CD4-positive, alpha-beta T cell (primary cell): ENCODE results near the gene CASS4. TPM values are rescaled to one million over a fixed set of nuclear protein-coding genes. Genes with fewer than 3 reads are reported as not detected.

Experiments used
- ATAC-seq: fragments of 200-7000 bp; cut with Tn5 transposase; one replicate; pipeline ENCODE4 v1.10.0; 2022; ENCODE audit warnings: mild to moderate bottlenecking; ENCODE audit not compliant: poor library complexity
- CTCF ChIA-PET: fragments of 350-600 bp; sonication (Branson Sonifier 250); formaldehyde crosslinking; loops from one replicate; lab custom pipeline; 2021; ENCODE audit warnings: antibody characterized with exemption, inconsistent platforms; lab: Charles Lee
- POLR2A ChIA-PET: fragments of 350-600 bp; sonication (Branson Sonifier 250); formaldehyde crosslinking; loops from one replicate; lab custom pipeline; 2021; ENCODE audit warnings: antibody characterized with exemption, inconsistent platforms; lab: Charles Lee
- DNase-seq, 14 experiments: peaks; one replicate each; pipeline ENCODE4 v3.0.0-alpha.2; 2013 to 2020; ENCODE audit warnings: mixed read lengths in 2 of 14
- H3K27ac ChIP-seq, 2 donors: one replicate each; pipeline versions ENCODE4 v1.5.1 to v1.7.0; 2013; ENCODE audit warnings: low read length in 2 of 2, low read depth in 1 of 2, mild to moderate bottlenecking in 1 of 2
- H3K27me3 ChIP-seq, 2 experiments: 1 replicate in 1 of 2; 2 replicates in 1 of 2; pipeline versions ENCODE4 v1.6.1 to v1.7.0; 2013; ENCODE audit warnings: low read length in 2 of 2, control low read depth in 1 of 2, mild to moderate bottlenecking in 1 of 2, moderate library complexity in 1 of 2; ENCODE audit not compliant: insufficient read depth in 2 of 2, control insufficient read depth in 1 of 2
- H3K36me3 ChIP-seq: one replicate; pipeline ENCODE4 v1.6.1; 2013; ENCODE audit warnings: low read length, control low read depth; ENCODE audit not compliant: insufficient read depth
- H3K4me1 ChIP-seq: one replicate; pipeline ENCODE4 v1.6.1; 2013; ENCODE audit warnings: low read length, control low read depth; ENCODE audit not compliant: insufficient read depth
- H3K4me3 ChIP-seq: one replicate; pipeline ENCODE4 v1.5.1; 2013; ENCODE audit warnings: mild to moderate bottlenecking, low read length, moderate library complexity
- H3K9me3 ChIP-seq, 2 experiments: 1 replicate in 1 of 2; 2 replicates in 1 of 2; pipeline versions ENCODE4 v1.6.1 to v1.7.0; 2013; ENCODE audit warnings: low read length in 2 of 2, mild to moderate bottlenecking in 2 of 2, control low read depth in 1 of 2, moderate library complexity in 1 of 2; ENCODE audit not compliant: control insufficient read depth in 1 of 2, insufficient read depth in 1 of 2
- H3K27ac Mint-ChIP-seq: one replicate; pipeline ENCODE4 v1.8.0; 2020; ENCODE audit warnings: mixed read lengths
- H3K27me3 Mint-ChIP-seq: one replicate; pipeline ENCODE4 v1.8.0; 2021; ENCODE audit warnings: mixed read lengths
- H3K36me3 Mint-ChIP-seq: one replicate; pipeline ENCODE4 v1.8.0; 2021; ENCODE audit warnings: low read depth, mixed read lengths
- H3K4me1 Mint-ChIP-seq: one replicate; pipeline ENCODE4 v1.8.0; 2021; ENCODE audit warnings: low read depth, mixed read lengths
- H3K4me3 Mint-ChIP-seq: one replicate; pipeline ENCODE4 v1.8.0; 2020; ENCODE audit warnings: mild to moderate bottlenecking, mixed read lengths
- H3K9me3 Mint-ChIP-seq: one replicate; pipeline ENCODE4 v1.8.0; 2020; ENCODE audit warnings: mixed read lengths
- intact Hi-C, 2 experiments: fragments of 100-400 bp; cut with DNase I in 1 of 2; cut with micrococcal nuclease in 1 of 2; formaldehyde crosslinking; loops; one replicate each; pipeline versions ENCODE4 v1.15.1 to v1.9.0; 2023 to 2025; cut with DNase I, micrococcal nuclease
- total RNA-seq, 174 experiments: library from RNA in 2 of 174; stranded (reverse) in 2 of 174; gene quantifications; one replicate each; pipeline ENCODE4 v1.2.3 and lab custom pipeline; 2021 to 2026
- TF ChIP-seq, protein P1 (sequence below): fragments of 200-600 bp; IDR thresholded peaks from one replicate; pipeline ENCODE4 v1.8.0; 2022; ENCODE audit warnings: antibody characterized with exemption, mild to moderate bottlenecking

CASS4 gene
- total RNA-seq, 2 experiments from 2014 or later, result 37.0 to 39.8 TPM

DNA sequence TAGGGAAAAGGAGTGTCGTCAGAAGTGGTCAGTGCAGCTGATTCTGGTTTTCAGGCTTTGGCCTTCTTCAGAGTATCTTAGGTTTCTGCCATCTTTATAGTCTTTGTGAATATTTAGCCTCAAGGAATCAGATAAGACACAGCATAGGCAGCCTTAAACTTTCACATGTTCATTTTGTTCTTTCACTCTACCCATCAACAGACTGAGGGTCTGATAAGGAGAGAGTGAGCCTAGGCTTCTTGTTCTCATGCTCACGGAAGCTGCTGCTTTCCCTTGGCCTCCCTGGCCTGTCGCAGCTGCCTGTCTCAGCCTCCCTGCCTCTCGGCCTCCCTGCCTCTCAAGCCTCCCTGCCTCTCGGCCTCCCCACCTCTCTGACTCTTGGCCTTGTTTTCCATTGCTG lies 76.5 kb downstream of the CASS4 start:
- peaks cover 36% of the 10 kb centered on the region for H3K4me1 Mint-ChIP-seq
- no peaks in the 10 kb centered on the region for H3K9me3 Mint-ChIP-seq
- ATAC-seq (no peak), DNase-seq (no peak)
- ChIA-PET POLR2A (no interaction called here), CTCF (interaction anchor here (0.7 kb wide), 1 partner anchor 54 kb away, joined by 3 read pairs; no protein-coding TSS in a partner anchor)
- TF ChIP-seq, protein P1, sequence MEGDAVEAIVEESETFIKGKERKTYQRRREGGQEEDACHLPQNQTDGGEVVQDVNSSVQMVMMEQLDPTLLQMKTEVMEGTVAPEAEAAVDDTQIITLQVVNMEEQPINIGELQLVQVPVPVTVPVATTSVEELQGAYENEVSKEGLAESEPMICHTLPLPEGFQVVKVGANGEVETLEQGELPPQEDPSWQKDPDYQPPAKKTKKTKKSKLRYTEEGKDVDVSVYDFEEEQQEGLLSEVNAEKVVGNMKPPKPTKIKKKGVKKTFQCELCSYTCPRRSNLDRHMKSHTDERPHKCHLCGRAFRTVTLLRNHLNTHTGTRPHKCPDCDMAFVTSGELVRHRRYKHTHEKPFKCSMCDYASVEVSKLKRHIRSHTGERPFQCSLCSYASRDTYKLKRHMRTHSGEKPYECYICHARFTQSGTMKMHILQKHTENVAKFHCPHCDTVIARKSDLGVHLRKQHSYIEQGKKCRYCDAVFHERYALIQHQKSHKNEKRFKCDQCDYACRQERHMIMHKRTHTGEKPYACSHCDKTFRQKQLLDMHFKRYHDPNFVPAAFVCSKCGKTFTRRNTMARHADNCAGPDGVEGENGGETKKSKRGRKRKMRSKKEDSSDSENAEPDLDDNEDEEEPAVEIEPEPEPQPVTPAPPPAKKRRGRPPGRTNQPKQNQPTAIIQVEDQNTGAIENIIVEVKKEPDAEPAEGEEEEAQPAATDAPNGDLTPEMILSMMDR, result no peak
- no peak overlapping the region for H3K27ac ChIP-seq
- no peaks in the 10 kb centered on the region for H3K27me3 ChIP-seq
- no peak overlapping the region for H3K27ac Mint-ChIP-seq
- H3K36me3 ChIP-seq, result peaks cover 70% of the 10 kb centered on the region
- intact Hi-C loops, result no loop called here
- H3K4me3 ChIP-seq, result no peak overlapping the region
- no peaks in the 10 kb centered on the region for H3K27me3 Mint-ChIP-seq
- H3K4me1 ChIP-seq, result peaks cover 8% of the 10 kb centered on the region
- H3K4me3 Mint-ChIP-seq, result no peak overlapping the region
- peaks cover 94% of the 10 kb centered on the region for H3K36me3 Mint-ChIP-seq
- no peaks in the 10 kb centered on the region for H3K9me3 ChIP-seq

DNA sequence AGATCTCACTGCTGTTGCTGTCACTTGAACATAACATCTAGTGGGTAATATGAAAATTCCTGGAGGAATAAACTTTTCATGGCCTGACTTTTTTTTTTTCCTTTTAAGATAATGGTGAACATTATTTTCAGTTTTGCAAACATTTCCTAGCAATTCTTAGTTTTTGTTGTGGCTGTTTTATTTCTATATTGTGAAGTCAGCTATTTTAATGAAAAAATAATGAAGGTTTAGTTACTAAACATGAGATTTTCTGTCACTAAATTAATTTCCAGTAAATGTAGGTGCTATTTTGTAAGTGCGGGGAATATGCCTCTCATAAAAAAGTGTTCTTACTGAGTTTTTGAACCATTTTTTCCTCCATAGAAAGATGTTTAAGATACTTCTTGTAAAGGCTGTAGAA lies 89.1 kb downstream of the CASS4 start:
- peaks cover 36% of the 10 kb centered on the region for H3K4me1 Mint-ChIP-seq
- Histone ChIP-seq H3K4me1 (peaks cover 8% of the 10 kb centered on the region), H3K9me3 (no peaks in the 10 kb centered on the region), H3K4me3 (no peak overlapping the region), H3K36me3 (peaks cover 16% of the 10 kb centered on the region), H3K27me3 (no peaks in the 10 kb centered on the region), H3K27ac (no peak overlapping the region)
- ATAC-seq (no peak), DNase-seq (no peak)
- TF ChIP-seq, protein P1, result no peak
- H3K27me3 Mint-ChIP-seq, result no peaks in the 10 kb centered on the region
- H3K4me3 Mint-ChIP-seq, result no peak overlapping the region
- ChIA-PET POLR2A (no interaction called here), CTCF (no interaction called here)
- no peaks in the 10 kb centered on the region for H3K9me3 Mint-ChIP-seq
- H3K27ac Mint-ChIP-seq, result no peak overlapping the region
- intact Hi-C loops, result no loop called here
- H3K36me3 Mint-ChIP-seq, result peaks cover 47% of the 10 kb centered on the region

DNA sequence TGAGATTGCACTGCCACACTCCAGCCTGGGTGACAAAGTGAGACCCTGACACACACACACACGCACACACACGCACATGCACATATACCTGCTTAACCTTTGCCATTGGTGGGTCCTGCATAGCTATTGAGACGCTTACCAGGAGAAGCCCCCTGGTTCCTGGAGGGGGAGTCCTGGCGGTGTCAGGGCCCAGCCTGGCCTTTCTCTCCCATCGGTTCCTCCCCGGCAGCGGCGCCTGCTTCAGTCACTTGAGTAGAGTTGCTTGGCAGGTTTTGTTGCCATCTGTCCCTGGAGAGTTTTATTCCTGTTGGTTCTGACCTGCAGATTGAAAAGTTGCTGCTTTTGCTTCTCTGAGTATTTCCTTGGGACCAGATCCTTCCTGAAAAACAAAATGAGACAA lies 91.9 kb downstream of the CASS4 start:
- ChIA-PET POLR2A (no interaction called here), CTCF (no interaction called here)
- DNase-seq (no peak), ATAC-seq (no peak)
- peak overlapping the region; percentile 7 for H3K4me3 Mint-ChIP-seq
- H3K9me3 Mint-ChIP-seq, result no peaks in the 10 kb centered on the region
- Histone ChIP-seq H3K36me3 (peaks cover 10% of the 10 kb centered on the region), H3K27ac (no peak overlapping the region), H3K4me3 (no peak overlapping the region), H3K4me1 (peaks cover 8% of the 10 kb centered on the region), H3K9me3 (no peaks in the 10 kb centered on the region), H3K27me3 (no peaks in the 10 kb centered on the region)
- peaks cover 44% of the 10 kb centered on the region for H3K36me3 Mint-ChIP-seq
- peak overlapping the region; percentile 72 for H3K27ac Mint-ChIP-seq
- H3K27me3 Mint-ChIP-seq, result no peaks in the 10 kb centered on the region
- intact Hi-C loops, result loop anchor here in 1 of 2 experiments (1.0 to 2.0 kb wide), 2 partner anchors 104 to 111 kb away; partner anchors contain the start of genes AURKA and CSTF1
- TF ChIP-seq, protein P1, result no peak
- peaks cover 32% of the 10 kb centered on the region for H3K4me1 Mint-ChIP-seq
